H1 (cell line): ENCODE measurements around the gene MIPOL1. TPM values are rescaled to one million over a fixed set of nuclear protein-coding genes. Genes with fewer than 3 reads are reported as not detected.

ENCODE experiments used
- CTCF ChIA-PET: fragments of 300-600 bp; sonication (Branson Sonifier 250); formaldehyde crosslinking; loops from one replicate; lab custom pipeline; 2021; ENCODE audit not compliant: partially characterized antibody; lab: Charles Lee
- POLR2A ChIA-PET: fragments of 300-600 bp; sonication (Branson Sonifier 250); formaldehyde crosslinking; loops from one replicate; lab custom pipeline; 2021; ENCODE audit warnings: inconsistent platforms; ENCODE audit not compliant: partially characterized antibody; lab: Charles Lee
- DNase-seq, 2 experiments: peaks; one replicate each; pipeline versions ENCODE4 v3.0.0 to v3.0.0-alpha.2; 2010 to 2022; ENCODE audit warnings: low spot score in 2 of 2, low read depth in 1 of 2, mixed read lengths in 1 of 2
- FAIRE-seq: peaks from 2 replicates; lab custom pipeline; 2011; peaks lifted over from hg19 to GRCh38; lab: Jason Lieb, UNC
- H2AFZ ChIP-seq: 2 replicates; pipeline ENCODE4 v1.8.1; 2012; ENCODE audit warnings: low read length, inconsistent platforms
- H2AK5ac ChIP-seq: 2 replicates; pipeline ENCODE4 v1.6.1; 2013; ENCODE audit warnings: low read depth, low read length
- H2BK120ac ChIP-seq: replicated peaks from 2 replicates; pipeline ENCODE3; 2013; ENCODE audit warnings: low read depth, low read length, inconsistent platforms
- H2BK12ac ChIP-seq: 2 replicates; pipeline ENCODE4 v1.6.1; 2013; ENCODE audit warnings: low read depth, low read length
- H2BK15ac ChIP-seq: 2 replicates; pipeline ENCODE4 v1.6.1; 2013; ENCODE audit warnings: low read length
- H2BK20ac ChIP-seq: 2 replicates; pipeline ENCODE4 v1.6.1; 2013; ENCODE audit warnings: low read length
- H2BK5ac ChIP-seq: 2 replicates; pipeline ENCODE4 v1.6.1; 2013; ENCODE audit warnings: low read depth, low read length
- H3K14ac ChIP-seq: 2 replicates; pipeline ENCODE4 v1.6.1; 2013; ENCODE audit warnings: inconsistent platforms; ENCODE audit not compliant: insufficient read length
- H3K18ac ChIP-seq: 2 replicates; pipeline ENCODE4 v1.6.1; 2013; ENCODE audit warnings: low read length; ENCODE audit errors: extremely low read depth
- H3K23ac ChIP-seq: 2 replicates; pipeline ENCODE4 v1.6.1; 2013; ENCODE audit warnings: inconsistent platforms; ENCODE audit not compliant: insufficient read length
- H3K23me2 ChIP-seq: 2 replicates; pipeline ENCODE4 v1.6.1; 2013; ENCODE audit warnings: low read depth, low read length
- H3K27ac ChIP-seq: 2 replicates; pipeline ENCODE4 v1.6.1; 2011; ENCODE audit warnings: low read depth, low read length, inconsistent platforms
- H3K27me3 ChIP-seq, 4 experiments: replicated peaks in 1 of 4; 1 replicate in 1 of 4; 2 replicates in 3 of 4; pipeline versions ENCODE4 v1.6.1 to v1.8.1; 2011 to 2013; ENCODE audit warnings: low read length in 3 of 4, mild to moderate bottlenecking in 3 of 4, inconsistent platforms in 2 of 4, mixed read lengths in 2 of 4, moderate library complexity in 1 of 4; ENCODE audit not compliant: control insufficient read depth in 3 of 4, insufficient read depth in 3 of 4; ENCODE audit errors: extremely low read depth in 1 of 4
- H3K36me3 ChIP-seq, 4 experiments: 2 replicates each; pipeline versions ENCODE4 v1.6.1 to v1.8.1; 2011 to 2013; ENCODE audit warnings: mild to moderate bottlenecking in 4 of 4, low read length in 3 of 4, moderate library complexity in 2 of 4, control low read depth in 1 of 4, inconsistent platforms in 1 of 4; ENCODE audit not compliant: insufficient read depth in 4 of 4, control insufficient read depth in 2 of 4
- H3K4ac ChIP-seq: replicated peaks from 2 replicates; pipeline ENCODE3; 2013; ENCODE audit warnings: low read length, low read depth, mixed read lengths, inconsistent platforms; ENCODE audit not compliant: insufficient read length
- H3K4me1 ChIP-seq, 4 experiments: replicated peaks in 1 of 4; 1 replicate in 1 of 4; 2 replicates in 3 of 4; pipeline versions ENCODE4 v1.6.1 to v1.8.1; 2011 to 2013; ENCODE audit warnings: low read length in 3 of 4, inconsistent platforms in 2 of 4, mixed read lengths in 1 of 4; ENCODE audit not compliant: insufficient read depth in 4 of 4, control insufficient read depth in 3 of 4
- H3K4me2 ChIP-seq, 2 experiments: 2 replicates each; pipeline versions ENCODE4 v1.6.1 to v1.8.1; 2011 to 2013; ENCODE audit warnings: low read depth in 2 of 2, low read length in 2 of 2, control low read depth in 1 of 2, inconsistent platforms in 1 of 2, mild to moderate bottlenecking in 1 of 2; ENCODE audit not compliant: insufficient read depth in 1 of 2
- H3K4me3 ChIP-seq, 4 experiments: fragments of 200-600, 300-600 bp in 1 of 4; sonication (generic), shearing (Covaris generic), sonication (Bioruptor Twin) in 1 of 4; 2 replicates each; pipeline versions ENCODE4 v1.5.1 to v1.8.1; 2011 to 2016; ENCODE audit warnings: low read length in 4 of 4, low read depth in 3 of 4, control low read depth in 2 of 4, inconsistent platforms in 2 of 4, mild to moderate bottlenecking in 2 of 4, mixed read lengths in 1 of 4, moderate library complexity in 1 of 4; ENCODE audit not compliant: insufficient read depth in 2 of 4; ENCODE audit errors: extremely low read depth in 1 of 4
- H3K56ac ChIP-seq: replicated peaks from 2 replicates; pipeline ENCODE3; 2013; ENCODE audit warnings: low read depth, mild to moderate bottlenecking, mixed read lengths, low read length, inconsistent platforms; ENCODE audit not compliant: insufficient read length
- H3K79me1 ChIP-seq: 2 replicates; pipeline ENCODE4 v1.6.1; 2013; ENCODE audit warnings: low read depth, low read length, control low read depth
- H3K79me2 ChIP-seq, 2 experiments: 2 replicates each; pipeline versions ENCODE4 v1.6.1 to v1.8.1; 2012 to 2013; ENCODE audit warnings: low read length in 2 of 2, mild to moderate bottlenecking in 2 of 2, inconsistent platforms in 1 of 2; ENCODE audit not compliant: insufficient read depth in 2 of 2, control insufficient read depth in 1 of 2
- H3K9ac ChIP-seq, 4 experiments: replicated peaks in 1 of 4; 1 replicate in 1 of 4; 2 replicates in 3 of 4; pipeline versions ENCODE4 v1.6.1 to v1.8.1; 2011 to 2013; ENCODE audit warnings: low read depth in 3 of 4, low read length in 3 of 4, control low read depth in 2 of 4, mild to moderate bottlenecking in 2 of 4, moderate library complexity in 2 of 4, inconsistent platforms in 1 of 4; ENCODE audit errors: extremely low read depth in 1 of 4
- H3K9me3 ChIP-seq, 2 experiments: 2 replicates each; pipeline versions ENCODE4 v1.6.1 to v1.8.1; 2012 to 2013; ENCODE audit warnings: mild to moderate bottlenecking in 2 of 2, moderate library complexity in 2 of 2, control low read depth in 1 of 2, inconsistent platforms in 1 of 2, low read depth in 1 of 2, low read length in 1 of 2, mixed read lengths in 1 of 2; ENCODE audit not compliant: insufficient read depth in 2 of 2
- H4K20me1 ChIP-seq, 2 experiments: replicated peaks in 1 of 2; 2 replicates each; pipeline versions ENCODE3 to v1.8.1; 2011 to 2013; ENCODE audit warnings: inconsistent platforms in 2 of 2, low read length in 2 of 2, mild to moderate bottlenecking in 1 of 2; ENCODE audit not compliant: insufficient read depth in 2 of 2, control insufficient read depth in 1 of 2
- H4K5ac ChIP-seq: 2 replicates; pipeline ENCODE4 v1.6.1; 2013; ENCODE audit warnings: low read length, low read depth, mixed read lengths, inconsistent platforms; ENCODE audit not compliant: insufficient read length
- H4K8ac ChIP-seq: 2 replicates; pipeline ENCODE4 v1.8.0; 2013; ENCODE audit warnings: mild to moderate bottlenecking, moderate library complexity, low read length, inconsistent platforms; ENCODE audit not compliant: insufficient read depth; ENCODE audit errors: extremely low read depth
- H4K91ac ChIP-seq: replicated peaks from 2 replicates; pipeline ENCODE3; 2013; ENCODE audit warnings: low read length, mixed read lengths, inconsistent platforms; ENCODE audit not compliant: insufficient read length
- CBX8 ChIP-seq: fragments of 300-800, 300-1000 bp; sonication (generic); IDR thresholded peaks from 2 replicates; pipeline ENCODE4 v1.7.1; 2016; ENCODE audit warnings: low read depth, low read length, borderline replicate concordance
- EP300 ChIP-seq, 2 experiments: IDR thresholded peaks; 1 replicate in 1 of 2; 2 replicates in 1 of 2; pipeline ENCODE4 v1.6.1; 2011 to 2012; ENCODE audit warnings: low read depth in 2 of 2, low read length in 2 of 2, mild to moderate bottlenecking in 2 of 2, borderline replicate concordance in 1 of 2, inconsistent platforms in 1 of 2, moderate library complexity in 1 of 2
- SP1 ChIP-seq: IDR thresholded peaks from 2 replicates; pipeline ENCODE4 v1.6.1; 2011; ENCODE audit warnings: low read depth, low read length
- WGBS, 2 experiments: shearing (Covaris generic) in 1 of 2; methylation state at CpG; one replicate each; pipeline versions ENCODE4 v1.1.6 to v1.1.7; 2013 to 2015; ENCODE audit warnings: low lambda C conversion rate in 2 of 2, mixed read lengths in 2 of 2, inconsistent platforms in 1 of 2, low coverage in 1 of 2, missing lambda C conversion rate in 1 of 2; ENCODE audit not compliant: insufficient replicate concordance in 2 of 2, insufficient coverage in 1 of 2, insufficient read length in 1 of 2; ENCODE audit errors: extremely low coverage in 1 of 2, missing lambda C conversion rate in 1 of 2; 5-methylcytosine and 5-hydroxymethylcytosine counted together
- polyA plus RNA-seq, 7 experiments: library from polyadenylated mRNA; depleted of rRNA in 3 of 7; stranded (reverse) in 5 of 7; unstranded in 2 of 7; fragments of >200 nt in 5 of 7; fragments of 200-250 nt in 2 of 7; gene quantifications; 1 replicate in 5 of 7; 2 replicates in 1 of 7; 4 replicates in 1 of 7; pipeline versions ENCODE4 v1.2.1 to v1.2.3, GENCODE V29; 2011 to 2013; ENCODE audit warnings: missing spikeins in 2 of 7, mixed read lengths in 2 of 7
- total RNA-seq: library from RNA; stranded (reverse); fragmentation: NEBNext Ultra II Directional; extraction: Animal tissue kit (Norgen Biotek cat#: 25700); gene quantifications from 2 replicates; pipeline ENCODE4 v1.2.1, GENCODE V29; 2021

MIPOL1 gene
- total and polyA plus RNA-seq, 2 of the 8 experiments (the other 6 are each of a cell fraction or from before 2014, with no cell fraction given), result 2.8 to 23.9 TPM

GRCh38 chr14:37254411-37254947 is 56.7 kb downstream of the MIPOL1 start:
- no peak overlapping the region for H2AFZ ChIP-seq
- no peak overlapping the region for H3K4me3 ChIP-seq
- no peak overlapping the region for H3K4me2 ChIP-seq
- no peaks in the 10 kb centered on the region for H3K79me1 ChIP-seq
- FAIRE-seq (no peak), DNase-seq (no peak)
- no peak overlapping the region for H4K91ac ChIP-seq
- no peak overlapping the region for H2BK20ac ChIP-seq
- H2BK15ac ChIP-seq, result no peak overlapping the region
- H4K8ac ChIP-seq, result no peak overlapping the region
- WGBS, 2 experiments, result 68% methylated on average over 3 of the region's 3 CpGs; no CpG with 5 or more reads in 1 of the 2 experiments
- H3K27ac ChIP-seq, result no peak overlapping the region
- TF ChIP-seq CBX8 (no peak), SP1 (no peak), EP300 (IDR thresholded peaks at IDR 0.05; ENCODE audit: borderline replicate concordance in 1 of 2, low read depth in 2 of 2, low read length in 2 of 2) (peak in 1 of 2 experiments; percentile 41; a peak in 1 of 3 replicates)
- no peak overlapping the region for H3K23ac ChIP-seq
- no peak overlapping the region for H3K9ac ChIP-seq
- H2BK12ac ChIP-seq, result no peak overlapping the region
- no peak overlapping the region for H3K14ac ChIP-seq
- no peak overlapping the region for H3K56ac ChIP-seq
- H3K9me3 ChIP-seq, result no peaks in the 10 kb centered on the region
- no peak overlapping the region for H4K5ac ChIP-seq
- no peak overlapping the region for H3K4ac ChIP-seq
- CTCF ChIA-PET, result interaction anchor here (1.0 kb wide), 1 partner anchor 293 kb away, joined by 3 read pairs; no protein-coding TSS in a partner anchor
- no peak overlapping the region for H2BK5ac ChIP-seq
- no peaks in the 10 kb centered on the region for H3K4me1 ChIP-seq
- no peak overlapping the region for H3K18ac ChIP-seq
- H3K27me3 ChIP-seq, result no peaks in the 10 kb centered on the region
- POLR2A ChIA-PET, result no interaction called here
- H3K23me2 ChIP-seq, result no peaks in the 10 kb centered on the region
- peaks cover 0 to 2% of the 10 kb centered on the region in 2 experiments for H4K20me1 ChIP-seq
- H2AK5ac ChIP-seq, result no peak overlapping the region
- no peaks in the 10 kb centered on the region for H3K36me3 ChIP-seq
- no peaks in the 10 kb centered on the region for H3K79me2 ChIP-seq
- no peak overlapping the region for H2BK120ac ChIP-seq
